ENCODE data around the gene OLFML3.

DNA sequence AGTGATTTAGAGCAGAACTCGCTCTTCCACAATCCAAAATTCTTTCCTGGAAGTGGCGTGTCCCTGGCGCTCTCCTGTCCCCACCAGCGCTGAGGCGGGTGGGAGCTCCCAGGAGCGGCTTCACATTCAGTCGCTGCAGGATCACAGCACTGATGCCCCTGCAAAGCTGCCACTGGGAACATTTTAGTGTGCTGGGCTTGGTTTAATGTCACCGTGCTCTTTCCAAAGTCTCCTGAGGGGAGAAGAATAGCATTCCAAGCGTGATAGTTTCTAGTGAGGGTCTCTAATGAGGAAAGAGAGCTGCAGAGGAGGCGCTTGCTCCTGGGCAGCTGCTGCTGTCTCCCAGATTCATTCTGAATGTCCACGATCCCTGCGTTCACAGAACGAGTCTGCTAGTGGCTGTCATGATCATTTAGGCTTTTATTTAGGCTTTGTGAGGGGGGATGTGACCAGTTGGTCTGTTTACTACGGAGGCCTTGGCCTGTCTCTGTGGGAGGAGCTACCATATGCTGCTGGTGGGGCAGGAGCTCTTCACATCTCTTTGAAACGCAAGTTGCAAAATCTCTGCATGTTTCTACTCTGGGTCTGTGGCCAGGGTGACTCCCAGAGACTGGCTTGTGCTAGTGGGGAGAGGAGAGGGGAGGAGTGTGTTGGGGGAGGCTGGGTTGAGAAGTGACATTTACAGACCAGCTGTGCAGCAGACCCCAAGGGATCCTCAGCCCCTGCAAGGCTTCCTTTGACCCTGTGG lies 23.4 kb downstream of the OLFML3 start:
- TF ChIP-seq, protein P1, sequence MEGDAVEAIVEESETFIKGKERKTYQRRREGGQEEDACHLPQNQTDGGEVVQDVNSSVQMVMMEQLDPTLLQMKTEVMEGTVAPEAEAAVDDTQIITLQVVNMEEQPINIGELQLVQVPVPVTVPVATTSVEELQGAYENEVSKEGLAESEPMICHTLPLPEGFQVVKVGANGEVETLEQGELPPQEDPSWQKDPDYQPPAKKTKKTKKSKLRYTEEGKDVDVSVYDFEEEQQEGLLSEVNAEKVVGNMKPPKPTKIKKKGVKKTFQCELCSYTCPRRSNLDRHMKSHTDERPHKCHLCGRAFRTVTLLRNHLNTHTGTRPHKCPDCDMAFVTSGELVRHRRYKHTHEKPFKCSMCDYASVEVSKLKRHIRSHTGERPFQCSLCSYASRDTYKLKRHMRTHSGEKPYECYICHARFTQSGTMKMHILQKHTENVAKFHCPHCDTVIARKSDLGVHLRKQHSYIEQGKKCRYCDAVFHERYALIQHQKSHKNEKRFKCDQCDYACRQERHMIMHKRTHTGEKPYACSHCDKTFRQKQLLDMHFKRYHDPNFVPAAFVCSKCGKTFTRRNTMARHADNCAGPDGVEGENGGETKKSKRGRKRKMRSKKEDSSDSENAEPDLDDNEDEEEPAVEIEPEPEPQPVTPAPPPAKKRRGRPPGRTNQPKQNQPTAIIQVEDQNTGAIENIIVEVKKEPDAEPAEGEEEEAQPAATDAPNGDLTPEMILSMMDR (IDR thresholded peaks at IDR 0.05), result no peak
- TF ChIP-seq EP300 (IDR thresholded peaks at IDR 0.05), result no peak
- no peak for TF ChIP-seq POLR2A (IDR thresholded peaks at IDR 0.05)
- no peak for TF ChIP-seq POLR2AphosphoS5 (IDR thresholded peaks at IDR 0.05)

All from suprapubic skin (tissue), 4 donors.